HK-2 (cell line): ENCODE measurements around the gene RNU2-1.
"Not testable (repeated sequence)": the region's sequence is repeated elsewhere in the genome, so short reads cannot be mapped to it uniquely, and the experiment has no call there.

Experiments
- DNase-seq: peaks from one replicate; pipeline ENCODE4 v3.0.0-alpha.2; 2018; ENCODE audit not compliant: unreplicated experiment

RNU2-1 gene

GRCh38 chr17:43233877-43234276 is at the start of gene RNU2-1:
TSS of gene RNU2-1 (minus strand) at chr17:43233977.
- DNase-seq, result not testable (repeated sequence)

GRCh38 chr17:43272914-43273313 is 39.1 kb upstream of the RNU2-1 start:
- not testable (repeated sequence) for DNase-seq

- DNase-seq, result not testable (repeated sequence)
Measured at GRCh38 chr17:43272483-43272882, 38.7 kb upstream of the RNU2-1 start.

DNA sequence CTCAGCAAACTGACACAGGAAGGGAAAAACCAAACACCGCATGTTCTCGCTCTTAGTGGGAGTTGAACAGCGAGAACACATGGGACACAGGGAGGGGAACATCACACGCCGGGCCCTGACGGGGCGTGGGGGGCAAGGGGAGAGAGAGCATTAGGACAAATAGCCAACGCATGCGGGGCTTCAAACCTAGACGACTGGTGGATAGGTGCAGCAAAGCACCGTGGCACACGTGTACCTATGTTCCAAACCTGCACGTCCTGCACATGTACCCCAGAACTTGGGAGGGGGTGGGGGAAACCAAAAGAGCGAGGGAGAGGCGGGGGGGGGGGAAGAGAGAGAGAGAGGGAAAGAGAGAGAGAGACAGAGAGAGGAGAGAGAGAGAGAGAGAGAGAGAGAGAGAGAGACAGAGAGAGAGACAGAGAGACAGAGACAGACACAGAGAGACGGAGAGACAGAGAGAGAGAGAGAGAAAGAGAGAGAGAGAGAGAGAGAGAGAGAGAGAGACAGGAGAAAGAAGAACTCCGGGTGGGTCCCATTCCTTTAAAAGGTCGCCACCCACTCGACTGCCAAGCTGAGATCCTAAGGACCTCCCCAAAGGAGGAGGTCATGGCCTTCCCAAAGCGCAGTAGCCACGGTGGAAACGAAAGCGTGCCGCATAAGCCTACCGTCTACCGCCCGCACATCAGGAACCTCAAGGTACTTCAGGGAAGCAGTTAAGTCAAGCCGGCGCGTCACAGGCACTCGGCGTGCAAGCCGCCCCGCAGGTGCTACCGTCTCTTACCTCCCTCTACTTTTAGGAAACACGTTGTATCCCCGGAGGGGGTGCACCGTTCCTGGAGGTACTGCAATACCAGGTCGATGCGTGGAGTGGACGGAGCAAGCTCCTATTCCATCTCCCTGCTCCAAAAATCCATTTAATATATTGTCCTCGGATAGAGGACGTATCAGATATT is 37.1 kb upstream of the RNU2-1 start:
- DNase-seq, result not testable (repeated sequence)

DNA sequence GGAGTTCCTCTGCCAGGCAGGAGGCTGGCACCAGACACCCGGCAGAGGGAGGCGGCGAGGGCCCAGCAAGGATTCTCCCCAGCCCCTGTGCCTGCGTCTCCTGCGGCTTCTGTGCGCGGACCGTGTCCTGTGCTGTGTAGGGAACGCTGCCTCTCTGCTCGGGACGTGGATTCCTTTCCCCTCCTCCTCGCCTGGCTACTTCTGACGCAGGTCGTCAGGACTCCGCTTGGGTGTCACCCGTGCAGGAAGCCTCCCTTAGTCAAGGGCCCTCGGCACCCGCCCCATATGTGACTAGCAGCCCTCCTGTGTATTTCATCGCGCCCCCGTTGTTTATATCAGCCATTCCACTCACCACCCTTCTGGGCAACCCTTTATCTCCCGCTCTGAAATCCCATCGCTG is 12.7 kb upstream of the RNU2-1 start:
- DNase-seq, result not testable (repeated sequence)

DNA sequence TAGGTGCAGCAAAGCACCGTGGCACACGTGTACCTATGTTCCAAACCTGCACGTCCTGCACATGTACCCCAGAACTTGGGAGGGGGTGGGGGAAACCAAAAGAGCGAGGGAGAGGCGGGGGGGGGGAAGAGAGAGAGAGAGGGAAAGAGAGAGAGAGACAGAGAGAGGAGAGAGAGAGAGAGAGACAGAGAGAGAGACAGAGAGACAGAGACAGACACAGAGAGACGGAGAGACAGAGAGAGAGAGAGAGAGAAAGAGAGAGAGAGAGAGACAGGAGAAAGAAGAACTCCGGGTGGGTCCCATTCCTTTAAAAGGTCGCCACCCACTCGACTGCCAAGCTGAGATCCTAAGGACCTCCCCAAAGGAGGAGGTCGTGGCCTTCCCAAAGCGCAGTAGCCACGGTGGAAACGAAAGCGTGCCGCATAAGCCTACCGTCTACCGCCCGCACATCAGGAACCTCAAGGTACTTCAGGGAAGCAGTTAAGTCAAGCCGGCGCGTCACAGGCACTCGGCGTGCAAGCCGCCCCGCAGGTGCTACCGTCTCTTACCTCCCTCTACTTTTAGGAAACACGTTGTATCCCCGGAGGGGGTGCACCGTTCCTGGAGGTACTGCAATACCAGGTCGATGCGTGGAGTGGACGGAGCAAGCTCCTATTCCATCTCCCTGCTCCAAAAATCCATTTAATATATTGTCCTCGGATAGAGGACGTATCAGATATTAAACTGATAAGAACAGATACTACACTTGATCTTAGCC is 7.0 kb upstream of the RNU2-1 start:
- not testable (repeated sequence) for DNase-seq

- DNase-seq, result not testable (repeated sequence)
Measured at GRCh38 chr17:43239597-43239996, 5.8 kb upstream of the RNU2-1 start.

- not testable (repeated sequence) for DNase-seq
Measured at GRCh38 chr17:43233263-43233662, 514 bp downstream of the RNU2-1 start.

- DNase-seq, result not testable (repeated sequence)
Measured at GRCh38 chr17:43232021-43232699, 1.6 kb downstream of the RNU2-1 start.

- DNase-seq, result not testable (repeated sequence)
Measured at GRCh38 chr17:43231205-43232020, 2.4 kb downstream of the RNU2-1 start.

DNA sequence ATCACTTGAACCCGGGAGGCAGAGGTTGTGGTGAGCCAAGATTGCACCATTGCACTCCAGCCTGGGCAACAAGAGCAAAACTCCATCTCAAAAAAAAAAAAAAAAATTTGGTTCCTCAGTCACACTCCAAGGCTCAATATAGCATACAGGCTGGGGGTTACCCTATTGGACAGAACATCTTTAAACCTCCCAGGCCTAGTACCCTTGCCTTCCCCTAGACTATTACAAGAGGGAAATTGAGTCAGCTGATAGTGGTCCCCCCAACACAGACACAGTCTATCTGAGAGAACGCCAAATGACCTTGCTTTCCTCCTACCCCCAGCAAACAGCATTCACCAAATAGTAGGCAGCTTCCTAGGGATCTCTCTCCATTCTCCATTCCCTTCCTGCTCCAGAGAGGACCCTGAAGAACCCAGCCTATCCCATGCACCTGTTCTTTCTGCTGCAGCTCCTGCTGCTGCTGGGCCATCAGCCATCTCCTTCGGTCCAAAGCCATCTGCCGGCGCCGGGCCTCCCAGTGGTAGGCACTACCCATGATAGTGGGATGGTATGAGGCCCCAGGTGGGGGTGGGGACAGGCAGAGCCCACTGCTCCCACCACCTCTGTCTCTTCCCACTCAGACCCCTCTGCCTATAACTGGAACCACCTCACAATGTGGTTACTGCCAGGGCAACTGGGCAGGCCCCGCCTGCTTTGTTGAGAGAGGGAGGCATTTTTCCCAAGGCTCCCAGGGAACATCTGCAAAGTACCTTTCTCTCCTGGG is 5.6 kb downstream of the RNU2-1 start, which contains the start of gene CCDC200:
Gene CCDC200 (minus strand): TSS at position 604 of the 763 bp plus-strand sequence. CDS start 69 bp downstream, at position 535.
- not testable (repeated sequence) for DNase-seq

- no peak for DNase-seq
Measured at GRCh38 chr17:43226393-43226792, 7.4 kb downstream of the RNU2-1 start.

GRCh38 chr17:43224146-43224705 is 9.6 kb downstream of the RNU2-1 start:
- DNase-seq, result no peak

DNA sequence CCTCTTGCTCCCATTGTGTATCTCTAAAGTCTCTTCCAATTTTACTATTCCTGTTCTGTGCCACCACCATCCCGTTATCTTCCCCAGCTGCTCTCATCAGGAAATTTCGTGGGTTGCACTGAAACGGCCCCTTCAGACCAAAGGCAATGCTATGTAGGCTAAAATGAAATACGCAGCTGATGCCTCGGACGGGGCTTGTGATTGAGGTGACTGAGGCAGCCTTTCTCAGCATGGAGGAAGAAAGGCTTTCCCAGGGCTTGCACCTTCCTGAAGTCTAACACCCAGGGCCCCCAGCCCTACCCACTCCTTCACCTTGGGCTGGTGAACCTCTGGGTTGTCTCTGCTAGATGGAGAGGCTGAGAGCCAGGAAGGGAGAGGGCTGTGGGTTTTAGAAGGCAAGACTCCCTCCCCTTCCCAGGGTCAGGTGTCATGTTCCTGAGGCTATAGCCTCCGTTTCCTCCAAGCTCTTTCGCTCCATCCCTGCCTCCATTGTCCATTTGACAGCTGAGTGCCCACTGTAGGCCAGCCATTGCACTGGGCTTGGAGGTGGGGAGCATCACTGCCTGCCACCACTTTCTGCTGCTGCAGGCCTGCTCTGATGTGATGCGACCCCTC is 13.2 kb downstream of the RNU2-1 start:
- DNase-seq, result no peak

DNA sequence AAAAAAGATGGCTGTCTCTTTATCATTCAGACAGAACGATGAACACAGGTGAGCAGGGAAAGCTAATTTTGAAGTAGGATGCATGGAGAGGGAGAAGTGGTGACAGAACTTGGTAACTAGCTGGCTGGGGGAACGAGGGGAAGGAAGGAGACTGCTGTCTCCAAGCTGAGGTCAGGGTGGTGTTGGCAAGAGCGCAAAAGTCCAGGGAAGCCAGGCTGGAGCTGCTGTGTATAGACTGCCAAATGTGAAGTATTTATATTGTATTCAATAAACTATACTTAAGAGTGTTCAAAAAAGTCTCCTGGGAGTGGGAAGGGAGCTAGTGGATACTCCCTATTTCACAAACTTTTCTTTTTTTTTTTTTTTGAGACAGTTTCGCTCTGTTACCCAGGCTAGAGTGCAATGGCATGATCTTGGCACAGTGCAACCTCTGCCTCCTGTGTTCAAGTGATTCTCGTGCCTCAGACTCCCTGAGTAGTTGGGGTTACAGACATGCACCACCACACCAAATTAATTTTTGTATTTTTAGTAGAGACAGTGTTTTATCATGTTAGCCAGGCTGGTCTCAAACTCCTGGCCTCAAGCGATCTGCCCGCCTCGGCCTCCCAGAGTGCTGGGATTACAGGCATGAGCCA is 13.9 kb downstream of the RNU2-1 start:
- DNase-seq, result no peak

DNA sequence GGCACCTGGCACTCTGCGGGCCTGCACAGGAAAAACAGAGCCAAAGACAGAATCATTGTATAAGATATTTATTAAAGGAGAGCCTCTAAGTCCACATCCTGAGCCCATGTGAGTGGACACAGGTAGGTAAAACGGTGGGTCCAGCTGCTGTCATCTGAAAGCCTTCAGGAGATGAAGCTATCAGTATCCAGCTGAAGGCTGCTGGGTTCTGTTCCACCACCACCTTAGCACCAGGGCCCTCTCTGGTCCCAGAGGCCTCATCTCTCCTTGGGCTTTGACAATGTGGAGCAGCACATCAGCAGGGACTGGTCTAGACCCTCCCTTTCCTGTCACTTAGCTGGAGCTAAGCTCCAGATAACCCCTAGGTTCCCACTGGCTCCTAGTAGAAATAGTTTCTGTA is 14.8 kb downstream of the RNU2-1 start:
- DNase-seq, result no peak

DNA sequence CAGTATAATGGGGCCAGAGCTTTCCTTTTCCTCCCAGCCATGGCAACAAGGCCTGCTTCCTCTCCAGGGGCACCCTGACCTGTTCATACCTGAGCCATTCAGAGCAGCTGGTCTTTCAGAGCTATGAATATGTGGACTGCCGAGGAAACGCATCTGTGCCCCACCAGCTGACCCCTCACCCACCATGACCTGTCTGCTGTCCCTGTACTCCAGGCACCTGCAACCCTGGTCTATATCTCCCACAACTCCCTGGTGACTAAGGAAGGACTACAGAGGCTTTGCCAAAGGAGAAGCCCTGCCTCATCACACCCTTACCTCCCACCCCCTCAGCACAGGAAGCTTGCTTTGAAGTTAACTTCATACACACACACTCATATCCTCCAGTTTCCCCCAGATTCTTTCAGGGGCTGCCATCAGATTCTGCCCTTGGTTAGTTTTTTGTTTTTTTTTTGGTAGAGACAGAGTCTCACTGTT is 16.1 kb downstream of the RNU2-1 start:
- DNase-seq, result no peak

DNA sequence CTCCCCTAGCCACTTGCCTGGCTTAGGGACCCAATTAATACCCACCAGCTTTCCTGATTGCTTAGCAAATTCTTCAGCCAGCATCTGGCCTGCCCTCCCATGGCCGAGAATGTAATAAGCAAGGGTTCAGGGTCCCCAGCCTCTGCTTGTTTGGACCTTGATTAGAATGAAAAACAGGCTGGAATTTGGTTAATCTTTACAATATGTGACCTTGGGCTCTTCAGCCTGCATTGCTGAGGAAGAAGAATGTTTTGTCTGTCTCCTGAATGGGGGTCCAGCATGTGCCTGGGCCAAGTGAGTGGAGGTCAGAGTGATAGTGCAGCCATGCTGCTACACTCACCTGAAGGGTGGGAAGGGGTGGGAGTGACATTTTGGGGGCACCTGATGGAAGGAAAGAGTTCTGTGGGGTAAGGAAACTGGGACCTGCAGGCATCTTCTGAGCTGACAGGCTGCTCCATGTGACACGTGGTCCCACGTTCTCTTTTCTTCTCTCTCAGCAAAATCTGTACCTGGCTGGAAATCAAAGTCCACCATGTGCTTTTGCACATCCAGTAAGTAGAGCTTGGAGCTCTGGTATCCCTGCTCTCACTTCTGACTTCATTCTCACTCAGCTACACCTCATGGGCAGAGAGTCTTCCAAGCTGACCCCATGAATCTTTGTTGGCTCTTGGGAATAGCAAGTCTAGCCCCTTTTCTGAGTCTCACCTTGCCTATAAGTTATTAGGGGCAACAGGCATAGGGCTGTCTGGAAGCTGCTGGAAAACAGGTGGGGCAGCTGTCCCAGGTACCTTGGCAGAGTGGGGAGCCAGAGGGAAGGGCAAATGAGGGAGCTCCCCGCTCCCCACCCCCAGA is 16.8 kb downstream of the RNU2-1 start:
- DNase-seq, result no peak
